Eye (tissue), 1 donor: Measurements from ENCODE around the gene HS3ST6.
"Not testable (repeated sequence)": the region's sequence is repeated elsewhere in the genome, so short reads cannot be mapped to it uniquely, and the experiment has no call there.

ENCODE experiments used
- DNase-seq: peaks from one replicate; pipeline ENCODE4 v3.0.0-alpha.2; 2015

Gene HS3ST6

GRCh38 chr16:1918351-1919326 is at the start of gene HS3ST6:
Gene HS3ST6, minus strand, starts transcription at chr16:1918415. Its CDS starts 92 bp downstream, at chr16:1918323.
- peak; percentile 41 for DNase-seq

- no peak for DNase-seq
These were observed 48.2 kb upstream of the HS3ST6 start, which contains the start of gene RNF151 for GRCh38 chr16:1966460-1966859. Gene RNF151, plus strand, starts transcription at chr16:1966856. Its CDS starts 26 bp downstream, at chr16:1966882.

DNA sequence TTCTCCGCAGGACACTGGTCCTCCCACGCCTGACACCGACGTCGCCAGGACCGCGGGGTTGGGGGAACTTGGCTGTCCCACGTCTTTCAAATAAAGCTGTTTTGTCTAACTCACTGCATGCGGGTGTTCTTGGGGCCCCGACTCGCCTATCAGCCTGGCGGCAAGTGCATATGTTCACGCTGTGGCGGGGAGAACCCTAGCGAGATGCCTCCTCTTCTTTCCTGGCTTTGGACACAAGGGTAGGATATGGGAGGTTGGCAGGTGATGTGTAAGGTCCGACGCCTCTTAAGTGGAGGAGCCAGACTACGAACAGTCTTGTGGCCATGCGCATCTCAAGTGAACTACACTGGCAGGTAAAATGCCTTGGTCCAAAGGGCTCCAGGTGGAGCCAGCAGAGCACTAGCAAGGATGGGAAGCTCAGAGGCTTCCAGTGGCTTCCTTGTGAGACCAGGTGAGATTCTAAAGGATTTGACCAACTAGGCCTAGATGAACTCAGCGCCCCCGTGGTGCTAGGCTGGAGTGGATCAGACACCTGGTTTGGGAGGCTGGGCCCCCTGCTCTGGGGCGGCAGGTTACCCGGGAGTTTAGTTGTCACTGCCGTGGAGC is 47.3 kb upstream of the HS3ST6 start:
- DNase-seq = no peak

GRCh38 chr16:1964506-1965395 is 46.5 kb upstream of the HS3ST6 start, which contains the start of gene RPS2:
Gene RPS2, minus strand, starts transcription at chr16:1964826. Its CDS starts 201 bp downstream, at chr16:1964625.
- DNase-seq = peak; percentile 100

DNA sequence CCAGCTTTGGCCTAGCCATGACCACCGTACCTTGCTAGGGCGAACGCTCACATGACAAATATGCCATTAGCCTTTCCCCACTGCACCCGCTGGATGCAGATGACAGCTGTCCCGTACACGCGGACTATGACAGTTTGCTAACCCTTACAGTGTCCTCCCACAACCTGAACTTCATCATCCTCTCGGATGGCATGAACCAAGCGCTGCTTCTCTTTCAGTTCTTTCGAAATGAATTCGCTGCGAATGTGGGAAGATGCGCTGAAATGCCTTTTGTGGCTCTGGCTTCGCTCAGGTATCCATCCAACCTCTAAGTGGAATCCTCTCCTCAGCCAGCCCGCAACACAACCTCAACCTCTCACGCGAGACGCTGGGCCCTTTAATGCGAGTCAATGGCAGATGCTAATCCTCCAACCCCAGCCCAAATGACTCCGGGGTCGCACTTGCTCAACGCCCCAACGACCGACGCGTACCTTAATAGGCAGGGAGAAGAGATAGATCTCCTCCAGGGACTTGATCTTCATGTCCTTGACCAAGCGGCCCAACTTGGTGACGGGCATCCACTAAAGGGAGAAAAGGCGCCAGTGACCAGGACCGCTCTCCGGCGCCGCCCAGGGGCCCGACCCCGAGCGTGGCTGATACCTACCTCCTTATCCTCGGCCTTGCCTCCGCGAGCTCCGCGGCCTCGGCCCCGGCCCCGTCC is 45.7 kb upstream of the HS3ST6 start:
- DNase-seq = peak; percentile 78

DNA sequence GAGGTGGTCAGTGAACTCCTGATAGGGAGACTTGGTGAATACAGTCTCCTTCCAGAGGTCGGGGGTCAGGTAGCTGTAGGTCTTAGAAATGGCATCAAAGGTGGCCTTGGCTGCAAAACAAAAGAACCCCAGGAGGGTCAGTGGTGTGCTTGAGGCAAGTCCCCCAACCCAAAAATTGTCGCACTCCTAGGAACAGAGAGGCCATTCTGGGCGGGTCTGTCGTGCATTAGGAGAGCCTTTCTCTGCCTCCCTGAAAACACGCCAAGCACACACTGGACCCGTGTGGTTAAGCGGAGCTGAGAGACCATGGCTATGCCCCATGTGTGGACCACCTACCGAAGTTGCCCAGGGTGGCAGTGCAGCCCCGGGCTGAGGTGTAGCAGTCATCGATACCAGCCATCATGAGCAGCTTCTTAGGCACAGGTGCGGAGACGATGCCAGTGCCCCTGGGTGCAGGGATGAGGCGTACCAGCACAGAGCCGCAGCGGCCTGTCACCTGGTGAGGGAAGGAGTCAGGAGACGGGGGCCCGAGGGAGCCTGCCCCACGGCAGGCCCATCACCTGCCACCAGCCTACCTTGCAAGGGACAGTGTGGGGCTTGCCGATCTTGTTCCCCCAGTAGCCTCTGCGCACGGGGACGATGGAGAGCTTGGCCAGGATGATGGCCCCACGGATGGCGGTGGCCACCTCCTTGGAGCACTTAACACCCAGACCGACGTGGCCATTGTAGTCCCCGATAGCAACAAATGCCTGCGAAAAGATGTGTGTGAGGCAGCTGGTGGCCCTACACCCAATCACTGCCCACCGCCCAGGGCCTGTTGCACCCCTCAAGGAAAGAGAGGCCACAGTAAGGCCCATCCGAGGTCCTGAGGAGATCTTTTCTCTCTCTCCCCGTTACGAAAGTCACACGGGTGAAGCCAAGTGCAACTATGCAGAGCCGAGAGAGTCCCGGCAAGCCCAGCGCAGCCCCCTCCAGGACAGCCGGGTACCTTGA is 44.2 kb upstream of the HS3ST6 start:
- not testable (repeated sequence) for DNase-seq

GRCh38 chr16:1961651-1962067 is 43.4 kb upstream of the HS3ST6 start:
- DNase-seq = no peak

- DNase-seq = peak; percentile 37
These were observed 42.7 kb upstream of the HS3ST6 start for GRCh38 chr16:1960665-1961630.

DNA sequence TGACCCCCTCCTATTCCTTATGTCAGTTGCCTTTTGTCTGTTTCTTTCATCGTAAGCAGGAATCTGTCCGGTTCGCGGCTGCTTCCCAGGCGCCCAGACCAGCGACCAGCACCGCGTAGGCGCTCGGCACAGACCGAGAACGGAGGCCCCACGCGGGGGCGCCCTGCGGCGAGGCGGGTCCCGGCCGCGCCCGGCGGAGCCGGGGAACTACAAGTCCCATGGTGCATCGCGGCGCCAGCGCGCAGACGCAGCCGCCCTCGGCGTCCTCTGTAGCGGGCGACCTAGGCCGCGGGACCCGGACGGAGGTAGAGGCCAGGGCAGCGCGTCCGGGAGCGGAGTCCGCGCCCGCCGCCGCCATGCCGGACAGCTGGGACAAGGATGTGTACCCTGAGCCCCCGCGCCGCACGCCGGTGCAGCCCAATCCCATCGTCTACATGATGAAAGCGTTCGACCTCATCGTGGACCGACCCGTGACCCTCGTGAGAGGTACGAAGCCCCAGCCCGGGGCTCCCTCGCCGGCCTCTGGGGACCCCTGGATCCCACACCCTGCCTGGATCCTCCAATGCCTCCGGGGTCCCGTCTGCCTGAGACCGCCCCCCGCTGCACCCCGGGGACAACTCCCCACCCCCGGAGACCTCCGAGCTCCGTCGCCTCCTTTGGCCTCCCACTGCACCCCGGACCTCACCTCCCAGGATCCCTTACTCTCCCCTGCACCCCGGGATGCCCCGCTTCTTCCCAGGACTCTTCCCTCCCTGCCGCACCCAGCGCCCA is 41.2 kb upstream of the HS3ST6 start, which contains the start of gene NDUFB10:
NDUFB10 (plus strand) TSS at position 270 of the 771 bp plus-strand sequence; CDS start at position 357, 87 bp downstream.
- peak; percentile 95 for DNase-seq

DNA sequence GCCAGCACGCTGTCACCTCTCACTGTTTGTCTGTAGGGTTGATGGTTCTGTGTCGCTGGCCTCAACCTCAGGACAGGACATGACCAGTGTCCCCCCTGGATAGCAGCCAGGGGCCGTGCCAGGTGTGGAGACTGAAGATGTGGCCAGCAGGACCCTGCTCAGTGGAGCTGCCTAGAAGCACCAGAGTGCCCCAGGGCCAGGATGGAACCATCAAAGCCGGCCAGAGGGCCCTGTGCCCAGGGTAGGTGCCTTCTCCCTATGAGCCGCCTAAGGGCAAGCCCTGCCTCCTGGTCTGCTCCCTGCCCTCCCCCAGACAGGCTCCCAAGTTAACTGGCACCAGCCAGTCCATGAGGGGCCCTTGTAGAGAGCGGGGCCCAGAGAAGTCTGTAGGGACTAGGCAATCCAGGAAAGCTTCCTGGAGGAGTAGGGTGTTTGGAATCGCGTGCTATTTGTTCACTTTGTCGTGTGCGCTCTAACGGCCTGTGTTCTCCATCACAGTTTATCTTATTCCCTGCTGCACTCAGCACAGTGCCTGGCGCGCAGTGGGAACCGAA is 40.6 kb upstream of the HS3ST6 start:
- DNase-seq = no peak

DNA sequence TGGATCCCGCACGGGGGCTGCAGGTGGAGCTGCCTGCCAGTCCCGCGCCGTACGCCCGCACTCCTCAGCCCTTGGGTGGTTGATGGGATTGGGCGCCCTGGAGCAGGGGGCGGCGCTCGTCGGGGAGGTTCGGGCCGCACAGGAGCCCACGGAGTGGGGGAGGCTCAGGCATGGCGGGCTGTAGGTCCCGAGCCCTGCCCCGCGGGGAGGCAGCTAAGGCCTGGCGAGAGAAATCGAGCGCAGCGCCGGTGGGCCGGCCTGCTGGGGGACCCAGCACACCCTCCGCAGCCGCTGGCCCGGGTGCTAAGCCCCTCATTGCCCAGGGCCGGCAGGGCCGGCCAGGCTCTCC is 39.9 kb upstream of the HS3ST6 start:
- DNase-seq = not testable (repeated sequence)

DNA sequence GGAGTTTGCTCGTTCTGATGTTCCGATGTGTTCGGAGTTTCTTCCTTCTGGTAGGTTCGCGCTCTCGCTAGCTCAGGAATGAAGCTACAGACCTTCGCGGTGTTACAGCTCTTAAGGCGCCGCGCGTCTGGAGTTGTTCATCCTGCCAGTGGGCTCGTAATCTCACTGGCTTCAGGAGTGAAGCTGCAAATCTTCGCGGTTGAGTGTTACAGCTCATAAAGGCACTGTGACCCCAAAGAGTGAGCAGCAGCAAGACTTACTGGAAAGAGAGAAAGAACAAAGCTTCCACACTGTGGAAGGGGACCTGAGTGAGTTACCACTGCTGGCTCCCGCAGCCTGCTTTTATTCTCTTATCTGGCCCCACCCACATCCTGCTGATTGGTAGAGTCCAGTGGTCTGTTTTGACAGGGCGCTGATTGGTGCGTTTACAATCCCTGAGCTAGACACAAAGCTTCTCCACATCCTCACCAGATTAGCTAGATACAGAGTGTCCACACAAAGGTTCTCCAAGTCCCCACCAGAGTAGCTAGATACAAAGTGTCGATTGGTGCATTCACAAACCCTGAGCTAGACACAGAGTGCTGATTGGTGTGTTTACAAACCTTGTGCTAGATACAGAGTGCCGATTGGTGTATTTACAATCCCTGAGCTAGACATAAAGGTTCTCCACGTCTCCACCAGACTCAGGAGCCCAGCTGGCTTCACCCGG is 39.4 kb upstream of the HS3ST6 start:
- not testable (repeated sequence) for DNase-seq

GRCh38 chr16:1953734-1954133 is 35.5 kb upstream of the HS3ST6 start:
- DNase-seq = no peak

- no peak for DNase-seq
These were observed 32.3 kb upstream of the HS3ST6 start for GRCh38 chr16:1950559-1950958.

DNA sequence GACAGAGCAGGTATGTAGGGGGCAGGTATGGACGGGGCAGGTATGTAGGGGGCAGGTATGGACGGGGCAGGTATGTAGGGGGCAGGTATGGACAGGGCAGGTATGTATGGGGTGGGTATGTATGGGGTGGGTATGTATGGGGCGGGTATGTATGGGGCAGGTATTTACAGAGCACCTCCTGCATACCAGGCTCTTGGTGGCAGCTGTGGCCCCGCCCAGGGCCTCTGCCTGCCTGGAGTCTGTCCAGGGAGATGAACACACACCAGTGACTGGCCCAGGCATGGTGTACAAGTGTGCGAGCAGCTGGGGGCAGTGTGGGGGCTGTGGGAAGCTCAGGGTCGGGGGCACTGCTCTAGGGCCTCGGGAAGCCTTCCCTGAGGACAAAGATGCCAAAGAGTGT is 31.8 kb upstream of the HS3ST6 start:
- DNase-seq = no peak

- DNase-seq = no peak
These were observed 31.3 kb upstream of the HS3ST6 start for GRCh38 chr16:1949507-1949906.

- no peak for DNase-seq
These were observed 29.1 kb upstream of the HS3ST6 start for GRCh38 chr16:1947369-1947670.
